SK-N-SH (cell line): Measurements from ENCODE around the gene SCN2A.

ENCODE experiments used
- CHD2 ChIP-seq: fragments of 150-350 bp; IDR thresholded peaks from 2 replicates; pipeline ENCODE4 v1.6.1; 2018; ENCODE audit warnings: low read length; ENCODE audit not compliant: partially characterized antibody
- CTCF ChIP-seq: fragments of 200-600 bp; sonication (generic); IDR thresholded peaks from 2 replicates; pipeline ENCODE4 v1.6.1; 2017; ENCODE audit warnings: antibody characterized with exemption, mild to moderate bottlenecking, moderate library complexity
- POLR2AphosphoS5 ChIP-seq: IDR thresholded peaks from 2 replicates; pipeline ENCODE4 v1.6.1; 2012; ENCODE audit warnings: low read depth, low read length
- REST ChIP-seq: IDR thresholded peaks from 2 replicates; pipeline ENCODE4 v1.6.1; 2012; ENCODE audit warnings: mild to moderate bottlenecking, low read depth, low read length, moderate library complexity
- RXRA ChIP-seq: IDR thresholded peaks from 2 replicates; pipeline ENCODE4 v1.4.0; 2012; ENCODE audit warnings: low read depth, mild to moderate bottlenecking, borderline replicate concordance
- SIN3A ChIP-seq: IDR thresholded peaks from 2 replicates; pipeline ENCODE4 v1.6.1; 2012; ENCODE audit warnings: low read depth, mild to moderate bottlenecking, low read length, moderate library complexity, borderline replicate concordance
- SMC3 ChIP-seq: IDR thresholded peaks from 2 replicates; pipeline ENCODE4 v1.6.1; 2012; ENCODE audit warnings: low read depth, low read length, improper control_type of control experiment
- TEAD4 ChIP-seq: IDR thresholded peaks from 2 replicates; pipeline ENCODE4 v1.4.0; 2012; ENCODE audit warnings: mild to moderate bottlenecking, borderline replicate concordance; ENCODE audit not compliant: insufficient read depth
- YY1 ChIP-seq: IDR thresholded peaks from 2 replicates; pipeline ENCODE4 v1.4.0; 2012; ENCODE audit warnings: low read depth, mild to moderate bottlenecking
- ZBTB33 ChIP-seq: IDR thresholded peaks from 2 replicates; pipeline ENCODE4 v1.4.0; 2012; ENCODE audit warnings: low read depth, borderline replicate concordance

GRCh38 chr2:165295643-165296042 is 56.4 kb downstream of the SCN2A start:
- TF ChIP-seq YY1 (no peak), ZBTB33 (no peak), CTCF (no peak), SIN3A (no peak), TEAD4 (no peak), SMC3 (no peak), RXRA (no peak), POLR2AphosphoS5 (no peak), REST (no peak), CHD2 (no peak)
